ENCODE data around the gene SLC9A9.
"Not testable (repeated sequence)": the region's sequence is repeated elsewhere in the genome, so short reads cannot be mapped to it uniquely, and the experiment has no call there.

The SLC9A9 gene

GRCh38 chr3:143751643-143752178 is 96.6 kb downstream of the SLC9A9 start:
- DNase-seq = no peak

GRCh38 chr3:143750841-143751240 is 97.4 kb downstream of the SLC9A9 start:
- DNase-seq = no peak

- DNase-seq = no peak
Measured at GRCh38 chr3:143749926-143750325, 98.3 kb downstream of the SLC9A9 start.

GRCh38 chr3:143737065-143737464 is 111.2 kb downstream of the SLC9A9 start:
- DNase-seq = no peak

GRCh38 chr3:143736205-143736997 is 111.9 kb downstream of the SLC9A9 start:
- no peak for DNase-seq

GRCh38 chr3:143731776-143732175 is 116.5 kb downstream of the SLC9A9 start:
- DNase-seq = no peak

- no peak for DNase-seq
Measured at GRCh38 chr3:143731320-143731719, 116.9 kb downstream of the SLC9A9 start.

- no peak for DNase-seq
Measured at GRCh38 chr3:143727391-143727790, 120.9 kb downstream of the SLC9A9 start.

GRCh38 chr3:143726727-143727126 is 121.5 kb downstream of the SLC9A9 start:
- DNase-seq = no peak

GRCh38 chr3:143720381-143720780 is 127.9 kb downstream of the SLC9A9 start:
- no peak for DNase-seq

- no peak for DNase-seq
Measured at GRCh38 chr3:143718463-143718862, 129.8 kb downstream of the SLC9A9 start.

- no peak for DNase-seq
Measured at GRCh38 chr3:143716731-143717130, 131.5 kb downstream of the SLC9A9 start.

GRCh38 chr3:143712522-143712921 is 135.7 kb downstream of the SLC9A9 start:
- no peak for DNase-seq

- no peak for DNase-seq
Measured at GRCh38 chr3:143707848-143708247, 140.4 kb downstream of the SLC9A9 start.

- no peak for DNase-seq
Measured at GRCh38 chr3:143700431-143700975, 147.8 kb downstream of the SLC9A9 start.

GRCh38 chr3:143699424-143699823 is 148.8 kb downstream of the SLC9A9 start:
- DNase-seq = no peak

- no peak for DNase-seq
Measured at GRCh38 chr3:143698682-143699303, 149.5 kb downstream of the SLC9A9 start.

GRCh38 chr3:143697975-143698374 is 150.3 kb downstream of the SLC9A9 start:
- DNase-seq = no peak

GRCh38 chr3:143695333-143695732 is 152.9 kb downstream of the SLC9A9 start:
- not testable (repeated sequence) for DNase-seq

GRCh38 chr3:143693506-143693905 is 154.8 kb downstream of the SLC9A9 start:
- DNase-seq = no peak

- no peak for DNase-seq
Measured at GRCh38 chr3:143686638-143687197, 161.6 kb downstream of the SLC9A9 start.

GRCh38 chr3:143685491-143685890 is 162.8 kb downstream of the SLC9A9 start:
- DNase-seq = no peak

- DNase-seq = no peak
Measured at GRCh38 chr3:143677430-143677829, 170.8 kb downstream of the SLC9A9 start.

- no peak for DNase-seq
Measured at GRCh38 chr3:143676747-143677146, 171.5 kb downstream of the SLC9A9 start.
